GM12874 (cell line): ENCODE results near the gene SNX9.

Experiments used
- CTCF ChIP-seq: IDR thresholded peaks from 2 replicates; pipeline ENCODE4 v1.5.1; 2011; ENCODE audit warnings: low read depth, mild to moderate bottlenecking, control low read depth, low read length, moderate library complexity; ENCODE audit not compliant: insufficient read depth

The SNX9 gene

GRCh38 chr6:157956171-157956730, 133.2 kb downstream of the SNX9 start:
- no peak for TF ChIP-seq CTCF

DNA sequence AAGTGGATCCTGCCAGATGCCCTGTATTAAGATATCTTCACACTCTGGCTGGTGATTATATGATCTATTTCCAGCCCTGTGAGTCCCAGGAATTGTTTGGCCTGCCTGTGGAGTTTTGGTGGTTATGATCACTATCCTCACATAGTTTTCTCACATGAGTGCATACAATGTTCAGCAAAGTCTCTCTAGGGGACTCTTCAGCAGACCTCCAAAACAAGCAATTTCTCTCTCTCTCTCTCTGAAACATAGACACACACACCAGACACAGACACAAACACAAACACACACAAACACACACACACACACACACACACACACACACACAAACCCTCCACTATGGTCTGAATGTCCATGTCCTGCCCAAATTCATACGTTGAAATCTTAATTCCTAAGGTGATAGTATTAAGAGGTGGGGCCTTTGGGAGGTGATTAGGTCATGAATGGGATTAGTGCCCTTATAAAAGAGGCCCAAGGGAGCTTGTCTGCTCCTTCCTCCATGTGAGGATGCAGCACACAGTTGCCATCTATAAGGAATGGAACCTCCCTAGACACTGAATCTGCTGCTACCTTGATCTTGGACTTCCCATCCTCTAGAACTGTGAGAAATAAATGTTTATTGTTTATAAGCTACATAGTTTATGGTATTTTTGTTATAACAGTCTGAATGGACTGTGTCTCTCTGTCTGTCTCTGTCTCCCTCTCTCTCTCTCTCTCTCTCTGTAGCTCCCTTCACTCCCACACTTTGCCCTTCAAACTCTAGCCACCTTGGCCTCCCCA, 136.6 kb downstream of the SNX9 start:
- TF ChIP-seq CTCF, result no peak

- TF ChIP-seq CTCF, result no peak
These were observed 138.2 kb downstream of the SNX9 start for GRCh38 chr6:157961153-157961831.

GRCh38 chr6:157961832-157962575, 139.0 kb downstream of the SNX9 start:
- TF ChIP-seq CTCF, result no peak

DNA sequence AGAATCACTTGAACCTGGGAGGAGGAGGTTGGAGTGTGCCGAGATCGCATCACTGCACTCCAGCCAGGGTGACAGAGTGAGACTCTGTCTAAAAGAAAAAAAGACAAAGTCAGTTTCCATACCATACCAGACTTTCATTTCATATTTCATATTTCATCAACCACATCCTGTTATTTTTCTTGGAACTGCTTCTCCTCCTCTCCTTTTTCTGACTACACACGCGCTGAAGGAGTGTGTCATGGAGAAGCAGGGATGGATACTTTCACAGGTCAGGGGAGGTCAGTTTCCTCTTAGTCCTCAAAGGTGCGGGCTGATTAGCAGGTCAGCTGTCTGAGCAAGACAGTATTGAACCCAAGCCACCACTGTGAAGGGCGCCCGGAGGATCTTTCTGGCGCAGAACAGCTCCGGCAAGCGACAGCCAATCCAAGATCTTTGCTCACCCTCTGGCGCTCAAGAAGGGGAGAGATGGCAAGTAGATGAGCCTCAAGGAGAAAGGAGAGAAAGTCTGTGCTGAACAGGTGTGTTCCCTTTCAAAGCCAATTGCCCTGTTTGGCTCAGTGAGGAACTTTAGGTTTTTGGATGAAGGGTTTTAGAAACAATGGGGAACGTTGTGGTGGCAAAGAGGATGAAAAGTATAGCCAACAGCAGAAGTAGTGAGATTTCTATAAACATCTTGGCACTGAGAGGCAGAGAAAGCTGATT, 139.7 kb downstream of the SNX9 start:
- TF ChIP-seq CTCF, result no peak

GRCh38 chr6:157964100-157964499, 141.1 kb downstream of the SNX9 start:
- TF ChIP-seq CTCF, result no peak
